Measurements from ENCODE around the gene MYL12B.
A peak's percentile ranks its signal among the peaks of the same experiment; 100 is the strongest.
"Not testable (repeated sequence)": the region's sequence is repeated elsewhere in the genome, so short reads cannot be mapped to it uniquely, and the experiment has no call there.

The MYL12B gene

GRCh38 chr18:3219241-3219630 lies 42.7 kb upstream of the MYL12B start:
- DNase-seq (ENCODE audit: low spot score), result no peak

GRCh38 chr18:3219631-3220335 lies 42.1 kb upstream of the MYL12B start, which contains the start of gene MYOM1:
TSS of gene MYOM1 (minus strand) at chr18:3219968. CDS start at chr18:3215223, 4,745 bp downstream.
- Histone ChIP-seq H3K4me3 (ENCODE audit: low read length in 2 of 2) (no peak within 1 kb of the TSS), H3K9me3 (replicated peaks in 1 of 2; ENCODE audit: control insufficient read depth in 2 of 2, insufficient read depth in 1 of 2, low read depth in 1 of 2, low read length in 2 of 2) (no peaks in the 10 kb centered on the region), H3K9ac (ENCODE audit: low read depth, low read length, poor library complexity) (no peak within 1 kb of the TSS), H3K36me3 (replicated peaks in 1 of 2; ENCODE audit: control insufficient read depth in 2 of 2, insufficient read depth in 2 of 2, low read length in 2 of 2) (no peaks in the 10 kb centered on the region), H3K27ac (replicated peaks; ENCODE audit: low read length) (no peak within 1 kb of the TSS), H2BK15ac (ENCODE audit: low read length) (no peak within 1 kb of the TSS), H2BK12ac (ENCODE audit: low read length) (no peak within 1 kb of the TSS), H3K14ac (ENCODE audit: low read length) (no peak within 1 kb of the TSS), H3K27me3 (ENCODE audit: control insufficient read depth in 3 of 3, insufficient read depth in 3 of 3, low read depth in 1 of 3, low read length in 3 of 3) (peaks cover 0 to 2% (median 0%) of the 10 kb centered on the region in 3 experiments), H3K23ac (ENCODE audit: low read depth, low read length, poor library complexity) (no peak within 1 kb of the TSS), H2BK120ac (ENCODE audit: low read depth, low read length) (no peak within 1 kb of the TSS), H4K8ac (ENCODE audit: low read depth, low read length) (no peak within 1 kb of the TSS), H2AFZ (ENCODE audit: low read length) (peak within 1 kb of the TSS; percentile 66), H4K91ac (ENCODE audit: low read depth, low read length, poor library complexity) (no peak within 1 kb of the TSS), H3K79me1 (ENCODE audit: low read depth, low read length) (no peaks in the 10 kb centered on the region), H2BK5ac (ENCODE audit: low read length) (no peak within 1 kb of the TSS), H3K4me1 (ENCODE audit: control insufficient read depth in 2 of 2, insufficient read depth in 1 of 2, low read depth in 1 of 2, low read length in 2 of 2) (peaks cover 0 to 8% of the 10 kb centered on the region in 2 donors), H3K18ac (ENCODE audit: low read length) (no peak within 1 kb of the TSS), H2AK5ac (ENCODE audit: low read depth, low read length) (no peak within 1 kb of the TSS), H3K4me2 (ENCODE audit: insufficient read depth, low read length, poor library complexity, severe bottlenecking) (no peak within 1 kb of the TSS), H3K4ac (ENCODE audit: low read length) (no peak within 1 kb of the TSS)
- no peak for DNase-seq (ENCODE audit: low spot score)
- WGBS, 2 donors (ENCODE audit: extremely low coverage in 2 of 2, insufficient read length in 2 of 2, insufficient replicate concordance in 1 of 2), result no CpG with 5 or more reads among the region's 9 CpGs

More at GRCh38 chr18:3219241-3219630, 42.7 kb upstream of the MYL12B start:
- H3K79me1 ChIP-seq (ENCODE audit: low read depth, low read length), result no peaks in the 10 kb centered on the region
- WGBS, 2 donors (ENCODE audit: extremely low coverage in 2 of 2, insufficient read length in 2 of 2, insufficient replicate concordance in 1 of 2), result no CpG with 5 or more reads among the region's 8 CpGs
- H3K4me3 ChIP-seq (ENCODE audit: low read length in 2 of 2), result no peak overlapping the region
- H3K23ac ChIP-seq (ENCODE audit: low read depth, low read length, poor library complexity), result no peak overlapping the region
- no peak overlapping the region for H4K91ac ChIP-seq (ENCODE audit: low read depth, low read length, poor library complexity)
- H2BK12ac ChIP-seq (ENCODE audit: low read length), result no peak overlapping the region
- H3K14ac ChIP-seq (ENCODE audit: low read length), result no peak overlapping the region
- H3K4me1 ChIP-seq (ENCODE audit: control insufficient read depth in 2 of 2, insufficient read depth in 1 of 2, low read depth in 1 of 2, low read length in 2 of 2), result peaks cover 0 to 8% of the 10 kb centered on the region in 2 donors
- H3K18ac ChIP-seq (ENCODE audit: low read length), result no peak overlapping the region
- H4K8ac ChIP-seq (ENCODE audit: low read depth, low read length), result no peak overlapping the region
- H3K27me3 ChIP-seq (ENCODE audit: control insufficient read depth in 3 of 3, insufficient read depth in 3 of 3, low read depth in 1 of 3, low read length in 3 of 3), result peaks cover 0 to 2% (median 0%) of the 10 kb centered on the region in 3 experiments
- no peak overlapping the region for H3K9ac ChIP-seq (ENCODE audit: low read depth, low read length, poor library complexity)
- H3K4me2 ChIP-seq (ENCODE audit: insufficient read depth, low read length, poor library complexity, severe bottlenecking), result no peak overlapping the region
- no peaks in the 10 kb centered on the region for H3K9me3 ChIP-seq (replicated peaks in 1 of 2; ENCODE audit: control insufficient read depth in 2 of 2, insufficient read depth in 1 of 2, low read depth in 1 of 2, low read length in 2 of 2)
- no peak overlapping the region for H2AK5ac ChIP-seq (ENCODE audit: low read depth, low read length)
- H3K4ac ChIP-seq (ENCODE audit: low read length), result no peak overlapping the region
- H2BK120ac ChIP-seq (ENCODE audit: low read depth, low read length), result no peak overlapping the region
- peak overlapping the region; percentile 66 for H2AFZ ChIP-seq (ENCODE audit: low read length)
- H2BK15ac ChIP-seq (ENCODE audit: low read length), result no peak overlapping the region
- no peaks in the 10 kb centered on the region for H3K36me3 ChIP-seq (replicated peaks in 1 of 2; ENCODE audit: control insufficient read depth in 2 of 2, insufficient read depth in 2 of 2, low read length in 2 of 2)
- no peak overlapping the region for H2BK5ac ChIP-seq (ENCODE audit: low read length)
- no peak overlapping the region for H3K27ac ChIP-seq (replicated peaks; ENCODE audit: low read length)

- peaks cover 2 to 11% of the 10 kb centered on the region in 2 donors for H3K4me1 ChIP-seq (ENCODE audit: control insufficient read depth in 2 of 2, insufficient read depth in 1 of 2, low read depth in 1 of 2, low read length in 2 of 2)
- not testable (repeated sequence) for H3K36me3 ChIP-seq (replicated peaks in 1 of 2; ENCODE audit: control insufficient read depth in 2 of 2, insufficient read depth in 2 of 2, low read length in 2 of 2); H3K4me3 ChIP-seq (ENCODE audit: low read length in 2 of 2); H3K27ac ChIP-seq (replicated peaks; ENCODE audit: low read length); H3K14ac ChIP-seq (ENCODE audit: low read length); H3K27me3 ChIP-seq (ENCODE audit: control insufficient read depth in 3 of 3, insufficient read depth in 3 of 3, low read depth in 1 of 3, low read length in 3 of 3); H2BK5ac ChIP-seq (ENCODE audit: low read length); H3K9me3 ChIP-seq (replicated peaks in 1 of 2; ENCODE audit: control insufficient read depth in 2 of 2, insufficient read depth in 1 of 2, low read depth in 1 of 2, low read length in 2 of 2); H3K18ac ChIP-seq (ENCODE audit: low read length); H3K79me1 ChIP-seq (ENCODE audit: low read depth, low read length); H3K9ac ChIP-seq (ENCODE audit: low read depth, low read length, poor library complexity); H2BK15ac ChIP-seq (ENCODE audit: low read length); H2BK120ac ChIP-seq (ENCODE audit: low read depth, low read length); H4K91ac ChIP-seq (ENCODE audit: low read depth, low read length, poor library complexity); H2AFZ ChIP-seq (ENCODE audit: low read length); H4K8ac ChIP-seq (ENCODE audit: low read depth, low read length); H2AK5ac ChIP-seq (ENCODE audit: low read depth, low read length); H3K4ac ChIP-seq (ENCODE audit: low read length); H3K4me2 ChIP-seq (ENCODE audit: insufficient read depth, low read length, poor library complexity, severe bottlenecking); H3K23ac ChIP-seq (ENCODE audit: low read depth, low read length, poor library complexity); DNase-seq (ENCODE audit: low spot score); H2BK12ac ChIP-seq (ENCODE audit: low read length)
- WGBS, 2 donors (ENCODE audit: extremely low coverage in 2 of 2, insufficient read length in 2 of 2, insufficient replicate concordance in 1 of 2), result no CpG with 5 or more reads among the region's 4 CpGs
Observed at GRCh38 chr18:3220868-3221267, 41.1 kb upstream of the MYL12B start.

- Histone ChIP-seq H2AK5ac (ENCODE audit: low read depth, low read length) (no peak overlapping the region), H2BK12ac (ENCODE audit: low read length) (no peak overlapping the region), H2AFZ (ENCODE audit: low read length) (no peak overlapping the region), H3K9ac (ENCODE audit: low read depth, low read length, poor library complexity) (no peak overlapping the region), H3K14ac (ENCODE audit: low read length) (no peak overlapping the region), H2BK15ac (ENCODE audit: low read length) (no peak overlapping the region), H3K4ac (ENCODE audit: low read length) (no peak overlapping the region), H3K9me3 (replicated peaks in 1 of 2; ENCODE audit: control insufficient read depth in 2 of 2, insufficient read depth in 1 of 2, low read depth in 1 of 2, low read length in 2 of 2) (no peaks in the 10 kb centered on the region), H3K27ac (replicated peaks; ENCODE audit: low read length) (no peak overlapping the region), H3K23ac (ENCODE audit: low read depth, low read length, poor library complexity) (no peak overlapping the region), H3K4me2 (ENCODE audit: insufficient read depth, low read length, poor library complexity, severe bottlenecking) (no peak overlapping the region), H4K91ac (ENCODE audit: low read depth, low read length, poor library complexity) (no peak overlapping the region), H3K27me3 (ENCODE audit: control insufficient read depth in 3 of 3, insufficient read depth in 3 of 3, low read depth in 1 of 3, low read length in 3 of 3) (peaks cover 0 to 2% (median 0%) of the 10 kb centered on the region in 3 experiments), H4K8ac (ENCODE audit: low read depth, low read length) (no peak overlapping the region), H3K18ac (ENCODE audit: low read length) (no peak overlapping the region), H3K4me1 (ENCODE audit: control insufficient read depth in 2 of 2, insufficient read depth in 1 of 2, low read depth in 1 of 2, low read length in 2 of 2) (peaks cover 5 to 11% of the 10 kb centered on the region in 2 donors), H2BK120ac (ENCODE audit: low read depth, low read length) (no peak overlapping the region), H2BK5ac (ENCODE audit: low read length) (no peak overlapping the region), H3K79me1 (ENCODE audit: low read depth, low read length) (no peaks in the 10 kb centered on the region), H3K36me3 (replicated peaks in 1 of 2; ENCODE audit: control insufficient read depth in 2 of 2, insufficient read depth in 2 of 2, low read length in 2 of 2) (no peaks in the 10 kb centered on the region), H3K4me3 (ENCODE audit: low read length in 2 of 2) (no peak overlapping the region)
- WGBS, 2 donors (ENCODE audit: extremely low coverage in 2 of 2, insufficient read length in 2 of 2, insufficient replicate concordance in 1 of 2), result no CpG with 5 or more reads among the region's 6 CpGs
- DNase-seq (ENCODE audit: low spot score), result no peak
Observed at GRCh38 chr18:3221496-3221895, 40.4 kb upstream of the MYL12B start.

All from neuronal stem cell (in vitro differentiated cells).